ENCODE results near the gene LCK.

Gene LCK

GRCh38 chr1:32247983-32248889 is 2.8 kb upstream of the LCK start (continued):
- TF ChIP-seq ZNF18 (tag by site-specific recombination; IDR thresholded peaks at IDR 0.05) (no peak), ZNF274 (IDR thresholded peaks at IDR 0.05; ENCODE audit: low read length) (no peak), ZNF274 (tag by site-specific recombination; IDR thresholded peaks at IDR 0.05; ENCODE audit: borderline replicate concordance) (no peak), ZNF426 (tag by site-specific recombination; IDR thresholded peaks at IDR 0.05) (no peak), FEZF1 (tag by site-specific recombination; IDR thresholded peaks at IDR 0.05) (no peak), WT1 (tag by site-specific recombination; IDR thresholded peaks at IDR 0.05) (0 out of 2 replicates have a peak, but pooled peaks have one; percentile 15), ZNF76 (tag by site-specific recombination; IDR thresholded peaks at IDR 0.05; ENCODE audit: borderline replicate concordance, low read depth) (no peak), ZNF747 (tag by site-specific recombination; IDR thresholded peaks at IDR 0.05) (no peak), ZNF571 (tag by site-specific recombination; IDR thresholded peaks at IDR 0.05) (no peak), ZNF214 (tag by site-specific recombination; IDR thresholded peaks at IDR 0.05; ENCODE audit: borderline replicate concordance) (no peak), ZNF157 (tag by site-specific recombination; IDR thresholded peaks at IDR 0.05) (no peak), ZNF664 (tag by site-specific recombination; IDR thresholded peaks at IDR 0.05) (no peak), SP7 (tag by site-specific recombination; IDR thresholded peaks at IDR 0.05) (peak; percentile 54), ZNF324 (tag by site-specific recombination; IDR thresholded peaks at IDR 0.05) (no peak), GLIS2 (tag by site-specific recombination; IDR thresholded peaks at IDR 0.05) (no peak), ZNF184 (tag by site-specific recombination; IDR thresholded peaks at IDR 0.05) (no peak), ZNF768 (tag by site-specific recombination; IDR thresholded peaks at IDR 0.05) (no peak), ZBTB7A (tag by site-specific recombination; IDR thresholded peaks at IDR 0.05; ENCODE audit: low read depth) (no peak), ZFP37 (tag by site-specific recombination; IDR thresholded peaks at IDR 0.05) (peak; percentile 82; the same call in 1 of the 2 replicates), ZNF148 (tag by site-specific recombination; IDR thresholded peaks at IDR 0.05; ENCODE audit: borderline replicate concordance) (no peak), ZNF423 (tag by site-specific recombination; IDR thresholded peaks at IDR 0.05) (no peak), ZNF132 (tag by site-specific recombination; IDR thresholded peaks at IDR 0.05; ENCODE audit: borderline replicate concordance) (no peak), ZSCAN5A (tag by site-specific recombination; IDR thresholded peaks at IDR 0.05) (peak; percentile 74; the same call in 1 of the 2 replicates), GLIS1 (tag by site-specific recombination; IDR thresholded peaks at IDR 0.05) (no peak), ZEB2 (tag by site-specific recombination; IDR thresholded peaks at IDR 0.05) (peak; percentile 77), ZFP41 (tag by site-specific recombination; IDR thresholded peaks at IDR 0.05; ENCODE audit: borderline replicate concordance) (no peak), ZNF521 (tag by site-specific recombination; IDR thresholded peaks at IDR 0.05) (no peak)
- TF ChIP-seq, protein P1, sequence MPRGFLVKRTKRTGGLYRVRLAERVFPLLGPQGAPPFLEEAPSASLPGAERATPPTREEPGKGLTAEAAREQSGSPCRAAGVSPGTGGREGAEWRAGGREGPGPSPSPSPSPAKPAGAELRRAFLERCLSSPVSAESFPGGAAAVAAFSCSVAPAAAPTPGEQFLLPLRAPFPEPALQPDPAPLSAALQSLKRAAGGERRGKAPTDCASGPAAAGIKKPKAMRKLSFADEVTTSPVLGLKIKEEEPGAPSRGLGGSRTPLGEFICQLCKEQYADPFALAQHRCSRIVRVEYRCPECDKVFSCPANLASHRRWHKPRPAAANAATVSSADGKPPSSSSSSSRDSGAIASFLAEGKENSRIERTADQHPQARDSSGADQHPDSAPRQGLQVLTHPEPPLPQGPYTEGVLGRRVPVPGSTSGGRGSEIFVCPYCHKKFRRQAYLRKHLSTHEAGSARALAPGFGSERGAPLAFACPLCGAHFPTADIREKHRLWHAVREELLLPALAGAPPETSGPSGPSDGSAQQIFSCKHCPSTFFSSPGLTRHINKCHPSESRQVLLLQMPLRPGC (tag by site-specific recombination; IDR thresholded peaks at IDR 0.05): no peak
- TF ChIP-seq, protein P2, sequence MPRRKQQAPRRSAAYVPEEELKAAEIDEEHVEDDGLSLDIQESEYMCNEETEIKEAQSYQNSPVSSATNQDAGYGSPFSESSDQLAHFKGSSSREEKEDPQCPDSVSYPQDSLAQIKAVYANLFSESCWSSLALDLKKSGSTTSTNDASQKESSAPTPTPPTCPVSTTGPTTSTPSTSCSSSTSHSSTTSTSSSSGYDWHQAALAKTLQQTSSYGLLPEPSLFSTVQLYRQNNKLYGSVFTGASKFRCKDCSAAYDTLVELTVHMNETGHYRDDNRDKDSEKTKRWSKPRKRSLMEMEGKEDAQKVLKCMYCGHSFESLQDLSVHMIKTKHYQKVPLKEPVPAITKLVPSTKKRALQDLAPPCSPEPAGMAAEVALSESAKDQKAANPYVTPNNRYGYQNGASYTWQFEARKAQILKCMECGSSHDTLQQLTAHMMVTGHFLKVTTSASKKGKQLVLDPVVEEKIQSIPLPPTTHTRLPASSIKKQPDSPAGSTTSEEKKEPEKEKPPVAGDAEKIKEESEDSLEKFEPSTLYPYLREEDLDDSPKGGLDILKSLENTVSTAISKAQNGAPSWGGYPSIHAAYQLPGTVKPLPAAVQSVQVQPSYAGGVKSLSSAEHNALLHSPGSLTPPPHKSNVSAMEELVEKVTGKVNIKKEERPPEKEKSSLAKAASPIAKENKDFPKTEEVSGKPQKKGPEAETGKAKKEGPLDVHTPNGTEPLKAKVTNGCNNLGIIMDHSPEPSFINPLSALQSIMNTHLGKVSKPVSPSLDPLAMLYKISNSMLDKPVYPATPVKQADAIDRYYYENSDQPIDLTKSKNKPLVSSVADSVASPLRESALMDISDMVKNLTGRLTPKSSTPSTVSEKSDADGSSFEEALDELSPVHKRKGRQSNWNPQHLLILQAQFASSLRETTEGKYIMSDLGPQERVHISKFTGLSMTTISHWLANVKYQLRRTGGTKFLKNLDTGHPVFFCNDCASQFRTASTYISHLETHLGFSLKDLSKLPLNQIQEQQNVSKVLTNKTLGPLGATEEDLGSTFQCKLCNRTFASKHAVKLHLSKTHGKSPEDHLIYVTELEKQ (tag by site-specific recombination; IDR thresholded peaks at IDR 0.05; ENCODE audit: borderline replicate concordance): no peak
